NCI-H2107 treated with DMSO at 0.1 percent for 48 hours (cell line): Measurements from ENCODE around the gene CSNK1G3.

Experiments
- DNase-seq: peaks from one replicate; lab custom pipeline; 2025; ENCODE audit not compliant: unreplicated experiment; lab: John Stamatoyannopoulos, UW

The CSNK1G3 gene

DNA sequence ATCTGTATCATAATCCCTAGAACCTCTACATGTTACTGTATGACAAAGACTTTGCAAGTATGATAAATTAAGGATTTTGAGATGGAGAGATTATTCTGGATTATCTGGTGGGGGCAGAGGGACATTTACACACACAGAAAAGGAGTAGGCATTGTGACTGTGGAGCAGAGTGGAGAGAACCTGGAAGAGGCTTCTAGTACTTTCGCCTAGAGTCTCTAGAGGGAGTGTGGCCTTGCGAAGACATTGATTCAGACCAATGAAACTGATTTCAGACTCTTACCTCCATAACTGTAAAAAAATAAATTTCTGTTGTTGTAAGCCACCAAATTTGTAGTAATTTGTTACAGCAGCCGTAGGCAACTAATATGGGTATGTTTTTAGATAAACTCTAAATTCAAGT, 45.9 kb downstream of the CSNK1G3 start:
- DNase-seq, result no peak

DNA sequence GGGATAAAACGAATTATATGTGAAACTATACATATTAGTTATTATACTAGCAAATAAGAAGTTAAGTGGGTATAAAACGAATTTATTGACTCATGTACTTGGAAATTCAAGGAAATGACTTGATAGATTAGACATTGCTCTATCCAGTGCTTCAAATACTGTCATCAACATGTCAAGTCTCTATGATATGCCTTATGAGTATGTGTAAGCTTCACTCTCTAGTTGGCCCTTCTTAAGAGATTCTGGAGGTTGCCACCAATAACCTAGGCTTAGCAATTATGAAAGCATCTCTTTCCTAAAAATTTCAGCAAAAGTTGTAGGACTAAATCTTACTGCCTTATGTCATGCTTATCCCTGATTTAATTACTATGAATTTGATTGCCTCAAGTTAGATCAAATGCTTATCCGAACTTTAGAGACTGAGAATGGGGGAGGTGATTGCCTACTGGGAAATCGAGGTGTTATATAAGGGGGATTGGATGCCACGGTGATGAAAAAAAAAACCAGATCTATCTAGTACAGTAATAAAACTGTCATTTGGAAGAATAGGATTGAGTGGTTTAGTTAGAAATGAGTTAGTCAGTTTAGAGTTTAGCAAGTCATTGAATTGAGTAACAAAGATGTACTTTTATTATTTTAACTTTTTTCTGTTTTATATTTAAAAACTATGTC, 46.9 kb downstream of the CSNK1G3 start:
- DNase-seq, result no peak

DNA sequence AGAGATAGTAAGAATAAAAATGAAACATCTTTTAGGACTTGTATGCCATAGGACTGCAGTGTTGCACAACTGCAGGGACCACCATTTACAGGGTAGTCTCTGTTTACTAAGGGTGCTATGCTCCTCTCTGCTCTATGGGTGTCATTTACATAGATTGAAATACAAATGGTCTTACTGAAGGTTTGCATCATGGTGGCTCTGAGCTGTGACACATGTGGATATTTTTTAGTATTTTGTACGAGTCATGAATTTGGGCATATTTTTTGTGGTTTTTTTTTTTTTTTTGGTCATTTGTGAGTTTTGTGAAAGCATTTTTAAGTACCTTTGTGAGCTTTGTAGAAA, 47.4 kb downstream of the CSNK1G3 start:
- no peak for DNase-seq

DNA sequence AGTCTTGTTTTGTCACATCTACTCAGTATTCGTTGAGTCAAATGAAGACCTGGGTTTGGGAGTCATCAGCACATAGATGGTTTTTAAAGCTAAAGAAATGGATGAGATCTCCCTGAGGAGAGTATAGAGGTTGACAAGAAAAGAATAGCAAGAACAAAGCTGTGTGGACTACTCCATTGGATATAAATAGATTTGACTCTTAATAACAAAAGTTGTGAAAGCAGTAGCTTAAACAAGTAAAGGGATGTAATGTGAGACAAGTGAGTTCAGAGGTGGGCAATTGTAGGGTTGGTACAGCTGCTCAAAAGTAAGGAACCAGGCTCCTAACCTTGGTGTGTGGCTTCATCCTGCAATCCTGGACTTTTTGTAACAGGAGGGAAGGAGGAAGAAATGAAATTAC, 49.3 kb downstream of the CSNK1G3 start:
- no peak for DNase-seq

DNA sequence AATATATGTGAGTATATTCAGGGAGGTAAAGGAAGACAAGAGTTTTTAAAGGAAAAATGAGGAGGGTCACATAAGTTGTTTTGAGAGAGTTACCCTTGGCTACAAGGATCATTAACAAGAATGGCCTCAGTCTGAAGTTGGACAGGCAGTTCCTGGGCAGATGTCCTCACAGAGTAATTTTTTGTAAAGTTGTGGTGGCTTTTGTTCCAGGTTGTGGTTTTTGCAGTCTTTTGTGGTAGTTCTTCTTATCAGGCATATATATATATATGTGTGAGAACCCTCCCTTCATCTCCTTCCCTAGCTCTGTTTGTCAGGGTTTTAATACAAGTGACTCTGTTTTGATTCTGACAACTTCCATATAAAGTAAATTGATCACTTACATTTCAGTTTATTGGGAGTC, 60.0 kb downstream of the CSNK1G3 start:
- DNase-seq, result no peak

DNA sequence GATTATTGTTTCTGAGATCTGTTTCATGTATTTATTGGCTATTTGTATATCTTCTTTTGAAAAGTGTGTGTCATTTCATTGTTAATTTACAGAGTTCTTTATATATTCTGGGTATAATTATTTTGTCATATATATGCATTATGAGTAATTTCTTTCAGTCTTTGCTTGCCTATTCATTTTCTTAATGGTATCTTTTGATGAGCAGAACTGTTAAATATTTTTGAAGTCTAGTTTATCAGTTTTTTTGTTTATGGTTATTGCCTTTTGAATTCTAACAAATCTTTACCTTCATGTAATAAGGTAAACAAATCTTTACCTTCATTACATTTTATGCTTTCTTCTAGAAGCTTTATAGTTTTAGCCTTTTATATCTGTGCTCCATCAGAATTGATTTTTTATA, 66.4 kb downstream of the CSNK1G3 start:
- no peak for DNase-seq

DNA sequence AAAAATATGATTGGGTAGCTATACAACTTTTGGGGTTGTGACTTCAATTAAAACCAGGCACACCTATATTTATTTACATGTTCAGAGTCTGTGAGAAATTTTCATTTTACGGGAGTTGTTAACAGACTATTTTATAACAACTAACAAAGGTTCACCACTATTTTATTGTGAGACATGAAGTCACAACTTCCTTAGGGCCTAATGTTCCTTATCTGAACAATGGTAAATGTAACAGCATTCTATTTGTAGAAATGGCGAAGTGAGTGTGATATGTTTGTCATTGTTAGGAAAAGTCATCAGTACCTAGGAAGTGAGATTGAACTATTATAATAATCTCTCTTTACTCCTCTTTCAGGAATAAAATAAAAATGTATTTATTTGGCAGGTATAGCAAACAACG, 67.4 kb downstream of the CSNK1G3 start:
- no peak for DNase-seq

DNA sequence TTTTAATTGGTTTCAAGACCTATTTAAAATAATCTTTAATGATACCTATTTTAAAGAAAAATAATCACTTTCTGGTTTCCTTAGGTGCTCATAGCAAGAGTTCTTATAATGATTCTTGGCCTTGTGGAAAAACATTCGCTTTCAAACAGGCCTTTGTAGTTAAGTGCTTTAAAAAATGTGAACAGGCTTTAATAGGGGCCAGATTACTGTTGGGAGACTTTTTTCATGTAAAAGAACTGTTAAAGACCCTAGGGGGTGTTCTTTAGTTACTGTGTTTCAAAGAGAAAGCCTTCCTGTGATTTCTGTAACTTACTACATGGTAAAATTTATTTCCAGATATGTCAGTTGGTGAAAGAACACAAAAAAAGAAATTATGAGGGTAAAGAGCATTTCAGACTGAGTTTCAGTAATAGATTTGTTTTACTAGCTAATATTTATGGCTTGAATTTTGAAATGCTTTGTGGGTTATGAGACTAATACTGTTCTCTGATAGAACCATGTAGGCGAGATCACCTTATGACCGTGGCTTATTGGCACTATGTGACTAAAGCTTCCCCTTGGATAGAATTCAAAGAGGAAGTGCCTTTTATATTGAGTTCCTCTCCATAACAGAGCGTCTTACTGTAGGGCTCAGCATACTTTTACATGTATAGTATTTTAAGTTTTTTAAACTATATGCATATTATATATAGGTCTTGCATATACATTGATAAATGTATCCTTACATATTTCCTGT, 70.7 kb downstream of the CSNK1G3 start:
- no peak for DNase-seq

DNA sequence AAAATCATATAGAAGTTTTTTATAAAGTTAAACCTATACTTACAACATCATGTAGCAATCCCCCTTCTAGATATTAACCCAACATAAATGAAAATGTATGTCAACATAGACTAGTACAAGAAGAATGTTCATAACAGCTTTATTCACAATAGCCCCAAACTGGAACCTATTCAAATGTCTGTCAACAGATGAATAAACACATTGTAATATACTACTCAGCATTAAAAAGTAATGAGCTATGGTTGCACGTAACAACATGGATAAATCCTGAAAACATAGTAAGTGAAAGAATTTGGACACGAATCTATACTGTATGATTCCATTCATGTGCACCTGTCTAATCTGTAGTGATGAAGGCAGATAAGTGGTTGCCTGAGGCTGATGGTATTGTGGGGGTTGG, 73.9 kb downstream of the CSNK1G3 start:
- DNase-seq, result no peak

DNA sequence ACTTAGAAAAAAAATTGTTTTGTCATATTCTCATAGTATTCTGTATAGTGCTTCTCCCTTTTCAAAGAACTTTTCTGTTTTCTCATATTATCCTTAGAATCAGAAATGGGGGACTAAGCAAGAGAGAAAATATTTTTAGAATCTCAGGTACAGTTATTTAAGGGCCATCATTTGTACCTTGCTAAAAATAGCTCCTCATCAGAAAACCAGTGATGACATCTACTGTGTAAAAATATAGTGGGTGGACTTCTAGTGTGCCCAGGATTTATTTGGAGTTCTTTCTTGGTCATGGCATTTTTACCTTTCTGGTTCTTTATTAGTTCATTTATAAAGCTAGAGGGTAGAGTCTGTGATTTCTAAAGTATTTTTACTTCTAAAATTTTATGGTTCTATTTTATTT, 82.5 kb downstream of the CSNK1G3 start:
- no peak for DNase-seq

DNA sequence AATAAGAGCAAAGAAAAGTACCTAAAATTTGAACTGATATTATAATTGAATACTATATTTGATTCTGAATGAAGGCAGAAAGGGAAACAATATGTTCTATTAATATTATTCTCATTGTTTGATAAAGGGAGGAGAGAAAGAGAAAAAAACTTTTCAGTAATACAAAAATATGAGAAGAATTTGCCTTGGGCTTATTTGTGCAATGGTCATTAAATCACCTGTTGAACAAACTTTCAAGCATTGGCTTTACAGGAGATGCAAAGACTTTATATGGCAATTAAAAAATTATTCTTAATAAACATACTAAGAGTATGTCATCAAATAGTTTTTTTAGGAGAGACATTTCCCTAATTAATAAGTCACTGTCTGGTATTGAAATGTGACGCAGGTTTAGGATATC, 85.0 kb downstream of the CSNK1G3 start:
- DNase-seq, result no peak

DNA sequence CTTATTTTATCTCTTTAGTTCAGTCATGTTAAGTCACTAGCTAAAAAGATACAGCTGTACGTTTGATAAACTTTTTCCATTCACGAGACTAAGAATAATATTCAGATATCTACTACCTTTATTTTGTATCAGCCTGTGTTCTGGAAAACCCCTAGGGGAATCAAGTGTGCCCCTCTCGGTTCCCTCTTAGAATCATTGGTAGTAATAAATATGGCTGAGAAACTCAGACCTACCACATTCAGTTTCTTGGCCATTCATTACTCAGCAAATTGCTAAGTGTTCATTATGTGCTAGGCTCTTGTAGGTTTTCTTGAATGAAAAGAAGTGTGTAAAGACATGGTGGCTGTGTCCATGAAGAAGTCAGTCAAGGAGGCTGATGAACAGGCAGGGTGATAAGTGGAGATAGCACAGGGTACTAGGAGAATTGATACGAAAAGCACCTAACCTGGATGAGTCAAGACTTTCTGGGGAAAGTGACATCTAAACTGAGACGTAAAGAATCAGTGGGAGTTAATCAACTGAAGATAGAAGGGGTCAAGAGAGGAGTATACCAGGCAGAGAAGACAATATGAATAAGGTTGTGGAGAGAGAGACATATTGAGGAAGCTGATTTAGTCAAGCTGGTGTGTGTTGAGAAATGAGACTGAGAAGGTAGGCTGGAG, 86.2 kb downstream of the CSNK1G3 start:
- DNase-seq, result no peak

DNA sequence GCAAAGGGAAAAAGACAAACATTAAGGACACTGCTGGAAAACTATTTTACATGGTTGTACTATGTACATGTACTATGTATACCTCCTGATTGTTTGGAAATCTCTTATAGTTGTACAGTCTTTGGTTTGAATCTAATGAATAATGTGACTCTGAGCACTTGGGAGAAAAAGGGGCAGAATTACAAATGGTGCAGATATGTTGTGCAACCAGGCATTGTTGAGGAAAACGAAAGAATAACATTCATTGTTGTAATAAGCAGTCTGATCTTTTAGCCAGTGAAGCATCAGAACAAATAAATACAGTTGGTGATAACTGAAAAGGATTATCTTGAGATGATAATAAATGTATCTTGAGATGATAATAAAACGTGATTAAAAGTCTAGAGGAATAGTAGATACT, 87.2 kb downstream of the CSNK1G3 start:
- DNase-seq, result no peak

DNA sequence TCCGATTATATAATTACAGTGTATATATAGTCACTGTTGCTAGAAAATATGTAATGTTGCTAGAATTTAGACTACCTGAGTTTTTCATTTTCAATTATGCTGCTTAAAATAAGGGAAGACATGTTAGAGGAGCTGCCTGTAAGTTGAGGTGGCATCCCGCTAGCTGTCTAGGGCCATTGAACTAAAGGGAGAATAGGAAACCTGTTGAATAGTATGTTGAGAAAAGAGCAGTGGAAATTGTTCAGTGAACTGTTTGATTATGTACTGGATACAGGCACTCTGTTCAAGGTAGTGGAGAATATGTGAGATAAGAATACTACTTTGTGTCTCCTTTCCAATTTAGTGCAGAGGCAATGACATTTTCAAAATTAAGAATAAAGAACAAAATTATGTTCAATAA, 89.6 kb downstream of the CSNK1G3 start:
- no peak for DNase-seq

DNA sequence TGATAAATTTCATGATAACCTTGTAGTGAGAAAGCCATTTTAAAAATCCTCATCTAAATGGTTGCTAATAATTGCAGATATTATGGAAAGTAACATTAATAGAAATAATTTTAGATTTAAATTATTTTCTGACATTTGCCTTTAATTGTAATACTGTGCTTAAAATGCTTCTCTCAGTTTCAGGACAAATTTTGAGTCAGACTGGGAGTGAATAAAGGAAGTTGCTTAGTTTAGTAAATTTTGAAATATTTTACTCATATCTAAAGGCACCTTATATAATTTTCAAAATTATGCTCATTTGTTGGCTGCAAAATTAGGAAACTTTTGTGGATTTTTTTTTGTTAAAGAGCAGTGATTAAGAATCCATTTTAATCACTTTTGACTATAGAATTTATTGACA, 93.8 kb downstream of the CSNK1G3 start:
- no peak for DNase-seq

DNA sequence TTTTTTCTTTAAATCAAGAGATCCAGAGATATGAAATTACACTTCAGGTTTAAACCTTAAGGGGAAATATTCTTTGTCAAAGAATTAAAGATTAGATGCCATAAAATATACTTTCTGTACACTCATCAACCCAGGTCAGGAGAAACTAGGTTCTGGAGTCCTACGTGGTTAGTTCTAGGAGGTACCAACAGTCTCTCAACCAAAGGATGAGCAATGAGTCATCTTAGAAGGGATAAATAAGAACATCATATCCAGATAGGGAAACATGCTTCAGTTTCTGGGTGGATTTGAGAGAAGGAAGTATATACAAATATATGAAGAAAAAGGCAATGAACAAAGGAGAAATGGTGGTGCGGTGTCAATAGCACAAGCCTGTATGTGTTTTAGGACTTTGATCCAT, 98.2 kb downstream of the CSNK1G3 start:
- DNase-seq, result no peak

DNA sequence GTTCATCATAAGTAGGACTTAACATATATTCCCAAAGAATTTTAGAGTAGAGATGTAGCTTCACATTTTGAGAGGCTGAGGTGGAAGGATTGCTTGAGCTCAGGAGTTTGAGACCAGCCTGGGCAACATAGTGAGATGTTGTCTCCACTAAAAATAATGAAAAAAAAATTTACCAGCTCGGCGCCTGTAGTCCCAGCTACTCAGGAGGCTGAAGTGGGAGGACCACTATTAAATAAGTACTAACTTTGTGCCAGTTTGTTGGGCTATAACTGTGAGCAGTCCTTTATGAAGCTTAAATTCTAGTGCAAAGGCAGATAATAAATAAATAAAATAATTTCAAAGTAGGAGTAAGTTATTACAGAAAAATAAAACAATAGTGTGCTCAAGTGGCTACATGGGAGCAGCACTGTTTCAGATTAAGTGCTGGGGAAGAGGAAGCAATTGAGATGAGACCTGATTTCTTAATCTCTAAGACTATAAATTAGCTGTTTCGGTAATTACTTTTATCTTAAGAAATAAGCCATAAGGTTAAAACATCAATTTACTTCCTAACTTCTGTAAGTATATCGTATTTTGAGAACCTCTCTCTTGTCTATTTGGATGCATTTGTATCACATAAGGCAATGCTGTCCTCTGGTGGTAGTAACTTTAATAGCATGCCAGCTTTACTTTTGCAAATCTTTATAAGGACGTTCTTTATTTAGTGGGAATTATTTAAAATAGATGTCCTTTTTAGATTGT, 98.9 kb downstream of the CSNK1G3 start:
- peak; percentile 29 for DNase-seq

DNA sequence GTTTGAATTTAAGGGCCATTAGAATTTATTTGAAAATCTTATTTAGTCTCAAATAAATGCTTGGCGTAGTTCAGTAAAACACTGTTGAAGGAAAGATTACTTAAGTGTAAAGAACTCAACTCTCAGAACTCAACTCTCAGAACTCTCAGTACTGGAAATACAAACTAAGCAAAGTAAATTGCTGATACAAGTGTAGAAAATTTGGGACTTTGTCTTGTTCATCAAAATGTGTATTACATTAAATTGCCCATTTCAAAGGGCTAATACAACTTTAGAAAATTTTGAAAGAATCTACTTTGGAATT, 99.4 kb downstream of the CSNK1G3 start:
- no peak for DNase-seq

DNA sequence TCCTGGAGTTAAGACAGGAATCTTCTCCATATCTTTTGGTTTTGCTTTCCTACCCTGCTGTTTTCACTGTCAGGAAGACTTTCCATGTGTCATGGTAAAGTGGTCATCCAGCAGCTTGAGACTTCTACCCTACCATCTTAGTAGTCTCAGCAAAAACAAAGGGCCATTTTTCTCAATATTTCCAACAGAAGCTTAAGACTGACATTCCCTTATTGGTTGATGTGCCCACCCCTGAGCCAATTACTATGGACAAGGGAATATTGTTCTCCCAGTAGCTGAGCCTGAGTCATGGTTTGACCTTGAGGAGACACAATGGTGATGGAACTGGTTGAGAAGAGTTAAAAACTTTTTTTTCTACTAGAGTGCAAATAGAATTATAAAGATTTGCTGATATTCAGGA, 105.6 kb downstream of the CSNK1G3 start:
- no peak for DNase-seq

DNA sequence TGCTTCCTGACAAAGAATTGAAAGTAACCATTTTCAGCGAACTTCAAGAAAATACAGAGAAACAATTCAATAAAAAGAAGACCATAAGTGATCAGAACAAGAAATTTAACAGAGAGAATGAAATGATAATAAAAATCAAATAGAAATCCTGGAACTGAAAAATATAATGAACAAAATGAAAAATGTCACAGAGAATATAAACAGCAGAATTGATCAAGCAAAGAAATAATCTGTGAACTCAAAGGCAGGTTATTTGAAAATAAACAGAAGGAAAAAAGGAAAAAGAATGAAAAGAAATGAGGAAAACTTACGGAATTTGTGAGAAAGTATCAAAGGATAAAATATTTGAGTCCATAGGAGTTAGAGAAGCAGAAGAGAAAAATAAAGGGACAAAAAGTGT, 114.1 kb downstream of the CSNK1G3 start:
- DNase-seq, result no peak

DNA sequence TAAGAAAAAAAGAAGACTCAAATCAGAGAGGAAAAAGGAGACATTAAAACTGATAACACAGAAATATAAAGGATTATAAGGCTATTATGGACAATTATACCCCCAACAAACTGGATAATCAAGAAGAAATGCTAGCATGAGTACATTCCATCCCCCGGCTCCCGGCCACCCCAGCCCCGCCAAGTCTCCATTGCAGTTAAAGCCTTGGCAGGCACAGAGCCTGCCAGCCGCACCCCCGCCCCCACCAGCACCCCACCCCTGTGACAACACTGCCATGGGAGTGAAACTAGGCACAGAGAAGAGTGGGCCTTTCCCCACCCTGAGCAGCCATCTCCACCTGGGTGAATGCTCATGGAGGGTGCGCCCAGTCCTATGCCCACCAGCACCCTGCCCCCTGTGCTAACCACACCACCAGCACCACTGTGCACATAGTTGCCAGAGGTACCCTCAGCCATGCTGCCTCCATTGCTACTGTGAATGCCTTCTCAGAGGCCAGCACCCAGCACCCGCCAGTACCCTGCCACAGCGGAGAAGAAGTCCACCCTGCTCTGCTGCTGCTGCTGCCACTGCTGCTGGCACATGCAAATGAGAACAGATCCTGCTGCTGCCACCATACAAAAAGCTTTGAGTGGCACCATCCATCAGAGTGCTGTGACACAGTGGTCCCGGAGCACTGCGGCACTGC, 117.0 kb downstream of the CSNK1G3 start:
- no peak for DNase-seq

DNA sequence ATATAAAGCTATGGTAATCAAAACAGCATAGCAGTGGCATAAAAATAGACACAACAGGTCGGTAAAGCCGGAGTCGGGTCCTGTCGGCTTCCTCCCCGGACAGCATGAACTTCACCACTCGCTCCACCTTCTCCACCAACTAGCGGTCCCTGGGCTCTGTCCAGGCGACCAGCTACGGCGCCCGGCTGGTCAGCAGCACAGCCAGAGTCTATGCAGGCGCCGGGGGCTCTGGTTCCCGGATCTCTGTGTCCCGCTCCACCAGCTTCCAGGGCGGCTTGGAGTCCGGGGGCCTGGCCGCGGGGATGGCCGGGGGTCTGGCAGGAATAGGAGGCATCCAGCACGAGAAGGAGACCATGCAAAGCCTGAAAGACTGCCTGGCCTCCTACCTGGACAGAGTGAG, 124.0 kb downstream of the CSNK1G3 start:
- no peak for DNase-seq
